DMS79 (cell line): ENCODE data around the gene KATNAL2.
"Not testable (repeated sequence)": the region's sequence is repeated elsewhere in the genome, so short reads cannot be mapped to it uniquely, and the experiment has no call there.

Experiments
- DNase-seq: peaks from one replicate; lab custom pipeline; 2025; lab: John Stamatoyannopoulos, UW

Gene KATNAL2

GRCh38 chr18:46939998-46940571 is 22.7 kb downstream of the KATNAL2 start:
- no peak for DNase-seq

- no peak for DNase-seq
Observed at GRCh38 chr18:46942646-46943045, 25.2 kb downstream of the KATNAL2 start.

DNA sequence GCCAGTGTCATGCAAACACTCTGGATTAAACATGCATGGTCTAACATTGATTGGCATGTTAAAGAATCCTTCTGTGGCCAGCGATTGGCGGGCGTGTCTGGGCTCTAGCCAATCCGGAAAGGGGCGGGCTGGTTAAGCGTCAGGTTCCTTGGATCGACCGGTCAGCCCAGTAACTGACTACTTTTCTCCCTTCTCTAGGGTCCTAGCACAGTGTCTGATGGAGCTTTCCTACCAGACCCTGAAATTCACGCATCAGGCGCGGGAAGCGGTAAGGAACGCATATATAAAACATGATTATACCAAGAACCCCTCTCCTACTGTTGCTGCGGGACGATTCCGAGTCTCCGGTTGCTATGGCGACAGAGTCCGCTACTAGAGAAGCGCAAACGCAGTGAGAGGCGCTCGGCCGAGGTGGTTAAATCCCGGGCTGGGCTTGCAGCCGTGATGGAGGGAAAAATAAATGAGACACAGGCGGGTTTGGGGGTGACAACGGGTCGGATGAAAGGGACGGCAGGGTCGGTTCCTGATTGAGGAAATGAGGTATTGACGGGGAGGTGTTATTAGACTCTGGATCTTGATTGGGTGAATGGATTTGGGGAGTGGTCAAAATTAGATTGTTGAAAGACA is 29.4 kb downstream of the KATNAL2 start:
- DNase-seq = peak; percentile 82

DNA sequence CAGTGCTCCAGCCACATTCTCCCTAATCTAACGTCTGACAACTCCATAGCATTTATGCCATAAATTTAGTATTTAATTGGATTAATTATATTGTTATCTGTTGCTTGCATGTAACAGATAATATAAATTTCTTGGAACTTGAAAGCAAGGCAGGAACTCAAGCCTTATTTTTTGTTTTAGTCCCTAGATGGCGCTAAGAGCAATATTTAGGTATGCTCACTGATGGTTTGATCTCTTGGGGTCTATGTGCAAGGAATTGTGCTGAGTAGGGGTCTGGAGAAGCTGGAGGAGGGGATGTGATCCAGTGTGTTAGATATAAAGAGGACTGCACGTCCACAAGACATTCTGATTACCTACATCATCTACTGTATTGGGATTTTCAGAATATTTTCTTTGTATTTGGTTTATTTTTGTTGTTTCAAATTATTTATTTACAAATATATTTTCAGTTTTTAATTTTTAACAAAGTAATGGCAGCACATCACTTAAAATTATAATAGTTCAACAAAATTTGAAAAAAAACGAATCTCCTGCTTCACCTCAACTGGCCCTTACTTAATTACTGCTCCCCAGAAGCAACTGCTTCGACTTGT is 32.8 kb downstream of the KATNAL2 start:
- no peak for DNase-seq

- no peak for DNase-seq
Observed at GRCh38 chr18:46953195-46953594, 35.8 kb downstream of the KATNAL2 start.

DNA sequence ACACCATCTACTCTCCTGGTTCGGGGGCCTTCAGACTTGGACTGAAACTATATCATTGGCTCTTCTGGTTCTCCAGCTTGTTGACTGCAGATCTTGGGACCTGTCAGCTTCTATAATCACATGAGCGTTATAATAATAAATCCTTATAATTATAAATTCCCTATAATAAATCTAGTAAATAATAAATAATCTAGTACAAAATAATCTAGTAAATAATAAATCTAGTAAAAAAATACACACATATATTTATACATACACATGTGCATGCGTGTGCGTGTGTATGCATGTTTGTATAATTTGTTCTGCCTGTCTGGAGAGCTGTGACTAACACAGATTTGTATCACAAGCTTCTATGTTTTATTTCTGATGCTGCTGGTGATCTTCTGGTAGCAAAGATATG is 40.8 kb downstream of the KATNAL2 start:
- DNase-seq = no peak

DNA sequence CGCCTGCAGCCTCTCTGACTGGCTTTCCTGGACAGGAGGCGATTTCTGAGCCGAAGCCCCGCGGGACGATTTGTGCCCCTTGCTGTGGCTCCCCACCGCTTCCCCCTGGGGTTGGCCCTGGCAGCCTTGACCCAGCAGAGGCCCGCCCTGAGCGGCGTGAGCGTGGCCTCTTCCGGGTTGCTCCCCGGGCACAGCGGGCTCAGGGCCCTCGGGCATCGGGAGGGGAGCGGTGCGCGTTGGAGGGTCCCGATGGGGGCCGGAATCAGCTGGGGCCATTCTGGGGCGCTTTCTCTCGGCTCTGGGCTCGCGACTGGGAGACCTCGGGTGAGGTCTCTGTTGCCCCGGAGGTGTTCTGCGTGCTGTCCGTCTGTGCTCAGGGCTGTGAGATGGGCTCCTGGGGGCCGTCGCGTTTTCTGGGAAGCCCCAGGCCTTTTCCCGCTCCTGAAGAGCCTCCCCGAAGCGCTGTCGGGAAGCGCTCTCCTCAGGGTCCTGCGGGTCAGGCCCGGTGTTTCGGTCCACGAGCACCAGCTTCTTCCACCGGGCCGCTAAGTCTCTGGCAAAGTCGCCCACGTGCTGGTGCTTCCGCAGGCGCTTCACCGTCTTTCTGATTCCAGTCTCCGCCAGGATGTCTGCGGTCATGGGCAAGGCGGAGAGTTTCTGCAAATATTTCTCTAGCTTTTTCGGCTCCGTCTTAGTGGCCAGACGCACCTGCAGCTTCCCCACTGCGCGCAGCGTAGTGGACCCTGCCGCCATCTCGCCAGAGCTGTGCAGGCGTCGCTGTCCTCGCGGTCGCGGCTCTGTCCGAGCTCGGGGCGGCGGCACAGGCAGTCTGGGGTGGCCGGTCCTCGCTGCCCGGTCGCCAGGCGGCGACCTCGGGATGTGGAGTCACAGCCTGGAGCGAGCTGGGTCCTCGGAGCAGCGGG is 46.5 kb downstream of the KATNAL2 start:
- not testable (repeated sequence) for DNase-seq

- not testable (repeated sequence) for DNase-seq
Observed at GRCh38 chr18:46964579-46965293, 47.3 kb downstream of the KATNAL2 start.

- DNase-seq = not testable (repeated sequence)
Observed at GRCh38 chr18:46966266-46966665, 48.9 kb downstream of the KATNAL2 start.

GRCh38 chr18:46969551-46969950 is 52.1 kb downstream of the KATNAL2 start:
- not testable (repeated sequence) for DNase-seq

DNA sequence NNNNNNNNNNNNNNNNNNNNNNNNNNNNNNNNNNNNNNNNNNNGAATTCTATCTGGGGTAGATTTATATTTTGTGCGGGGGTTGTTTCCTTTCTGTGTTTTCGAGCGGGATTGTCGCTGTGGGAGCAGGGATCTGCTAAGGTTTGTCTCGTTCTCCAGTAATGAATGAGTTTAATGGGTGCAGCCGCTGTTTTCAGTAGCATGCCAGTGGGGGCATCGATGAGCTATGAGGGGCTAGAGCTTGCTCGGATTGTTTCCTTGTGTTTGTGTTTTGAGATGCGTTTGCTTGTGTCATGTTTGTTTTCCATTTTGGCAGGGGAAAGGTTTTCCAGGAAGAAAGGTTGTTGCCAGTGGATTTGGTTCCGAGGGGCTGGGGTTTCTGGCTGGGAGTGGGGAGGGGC is 102.5 kb downstream of the KATNAL2 start:
- not testable (repeated sequence) for DNase-seq

- DNase-seq = not testable (repeated sequence)
Observed at GRCh38 chr18:47020757-47021156, 103.4 kb downstream of the KATNAL2 start.

DNA sequence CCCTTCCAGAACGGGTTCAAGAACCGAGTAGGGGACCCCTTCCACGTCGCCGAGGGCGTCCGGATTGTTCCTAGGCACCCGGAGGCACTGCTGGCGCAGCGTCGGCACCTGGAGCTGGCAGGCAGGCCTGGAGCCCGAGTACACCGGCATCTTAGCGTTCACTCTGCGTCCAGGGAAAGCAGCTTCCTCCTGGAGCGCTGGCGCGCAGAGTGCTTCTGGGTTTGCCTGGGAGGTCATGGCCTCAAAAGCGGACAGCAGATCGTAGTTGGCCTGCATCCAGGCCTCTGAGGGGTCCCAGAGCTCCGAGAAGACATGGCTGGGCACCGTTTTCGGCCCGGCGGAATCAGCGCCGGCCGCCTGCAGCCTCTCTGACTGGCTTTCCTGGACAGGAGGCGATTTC is 105.4 kb downstream of the KATNAL2 start:
- DNase-seq = not testable (repeated sequence)

DNA sequence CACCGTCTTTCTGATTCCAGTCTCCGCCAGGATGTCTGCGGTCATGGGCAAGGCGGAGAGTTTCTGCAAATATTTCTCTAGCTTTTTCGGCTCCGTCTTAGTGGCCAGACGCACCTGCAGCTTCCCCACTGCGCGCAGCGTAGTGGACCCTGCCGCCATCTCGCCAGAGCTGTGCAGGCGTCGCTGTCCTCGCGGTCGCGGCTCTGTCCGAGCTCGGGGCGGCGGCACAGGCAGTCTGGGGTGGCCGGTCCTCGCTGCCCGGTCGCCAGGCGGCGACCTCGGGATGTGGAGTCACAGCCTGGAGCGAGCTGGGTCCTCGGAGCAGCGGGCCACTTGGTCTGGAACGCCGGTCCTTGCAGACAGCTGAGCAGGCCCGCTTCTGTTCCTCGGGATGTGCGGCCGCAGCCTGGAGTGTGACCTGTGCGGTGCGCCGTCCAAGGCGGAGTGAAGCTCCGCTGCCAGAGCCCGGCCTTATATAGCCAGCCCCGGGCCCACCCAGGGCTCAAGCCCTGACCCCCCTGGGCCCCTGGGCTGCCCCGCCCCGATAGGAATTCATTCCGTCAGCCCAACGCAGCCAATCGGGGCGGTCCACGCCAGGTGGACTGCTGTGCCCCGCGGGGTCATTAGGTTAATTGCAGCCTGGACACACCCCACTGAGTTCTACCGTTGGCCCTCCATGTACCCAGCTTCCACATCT is 106.5 kb downstream of the KATNAL2 start:
- not testable (repeated sequence) for DNase-seq

DNA sequence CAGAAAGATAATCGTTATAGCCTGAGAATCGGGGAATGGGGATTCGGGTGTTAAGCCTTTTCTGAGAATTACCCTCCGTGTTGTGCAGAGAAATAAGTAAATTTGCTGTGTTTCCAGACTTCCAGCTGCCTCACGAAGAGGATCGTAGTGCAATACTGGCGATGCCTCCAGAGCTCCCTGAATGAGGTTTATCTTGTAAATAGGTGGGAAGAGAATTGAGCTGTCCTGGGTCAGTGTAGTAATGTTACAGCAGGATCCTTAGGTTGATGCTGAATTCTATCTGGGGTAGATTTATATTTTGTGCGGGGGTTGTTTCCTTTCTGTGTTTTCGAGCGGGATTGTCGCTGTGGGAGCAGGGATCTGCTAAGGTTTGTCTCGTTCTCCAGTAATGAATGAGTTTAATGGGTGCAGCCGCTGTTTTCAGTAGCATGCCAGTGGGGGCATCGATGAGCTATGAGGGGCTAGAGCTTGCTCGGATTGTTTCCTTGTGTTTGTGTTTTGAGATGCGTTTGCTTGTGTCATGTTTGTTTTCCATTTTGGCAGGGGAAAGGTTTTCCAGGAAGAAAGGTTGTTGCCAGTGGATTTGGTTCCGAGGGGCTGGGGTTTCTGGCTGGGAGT is 108.3 kb downstream of the KATNAL2 start:
- not testable (repeated sequence) for DNase-seq

DNA sequence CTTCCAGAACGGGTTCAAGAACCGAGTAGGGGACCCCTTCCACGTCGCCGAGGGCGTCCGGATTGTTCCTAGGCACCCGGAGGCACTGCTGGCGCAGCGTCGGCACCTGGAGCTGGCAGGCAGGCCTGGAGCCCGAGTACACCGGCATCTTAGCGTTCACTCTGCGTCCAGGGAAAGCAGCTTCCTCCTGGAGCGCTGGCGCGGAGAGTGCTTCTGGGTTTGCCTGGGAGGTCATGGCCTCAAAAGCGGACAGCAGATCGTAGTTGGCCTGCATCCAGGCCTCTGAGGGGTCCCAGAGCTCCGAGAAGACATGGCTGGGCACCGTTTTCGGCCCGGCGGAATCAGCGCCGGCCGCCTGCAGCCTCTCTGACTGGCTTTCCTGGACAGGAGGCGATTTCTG is 111.3 kb downstream of the KATNAL2 start:
- not testable (repeated sequence) for DNase-seq

DNA sequence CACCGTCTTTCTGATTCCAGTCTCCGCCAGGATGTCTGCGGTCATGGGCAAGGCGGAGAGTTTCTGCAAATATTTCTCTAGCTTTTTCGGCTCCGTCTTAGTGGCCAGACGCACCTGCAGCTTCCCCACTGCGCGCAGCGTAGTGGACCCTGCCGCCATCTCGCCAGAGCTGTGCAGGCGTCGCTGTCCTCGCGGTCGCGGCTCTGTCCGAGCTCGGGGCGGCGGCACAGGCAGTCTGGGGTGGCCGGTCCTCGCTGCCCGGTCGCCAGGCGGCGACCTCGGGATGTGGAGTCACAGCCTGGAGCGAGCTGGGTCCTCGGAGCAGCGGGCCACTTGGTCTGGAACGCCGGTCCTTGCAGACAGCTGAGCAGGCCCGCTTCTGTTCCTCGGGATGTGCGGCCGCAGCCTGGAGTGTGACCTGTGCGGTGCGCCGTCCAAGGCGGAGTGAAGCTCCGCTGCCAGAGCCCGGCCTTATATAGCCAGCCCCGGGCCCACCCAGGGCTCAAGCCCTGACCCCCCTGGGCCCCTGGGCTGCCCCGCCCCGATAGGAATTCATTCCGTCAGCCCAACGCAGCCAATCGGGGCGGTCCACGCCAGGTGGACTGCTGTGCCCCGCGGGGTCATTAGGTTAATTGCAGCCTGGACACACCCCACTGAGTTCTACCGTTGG is 112.4 kb downstream of the KATNAL2 start:
- not testable (repeated sequence) for DNase-seq

DNA sequence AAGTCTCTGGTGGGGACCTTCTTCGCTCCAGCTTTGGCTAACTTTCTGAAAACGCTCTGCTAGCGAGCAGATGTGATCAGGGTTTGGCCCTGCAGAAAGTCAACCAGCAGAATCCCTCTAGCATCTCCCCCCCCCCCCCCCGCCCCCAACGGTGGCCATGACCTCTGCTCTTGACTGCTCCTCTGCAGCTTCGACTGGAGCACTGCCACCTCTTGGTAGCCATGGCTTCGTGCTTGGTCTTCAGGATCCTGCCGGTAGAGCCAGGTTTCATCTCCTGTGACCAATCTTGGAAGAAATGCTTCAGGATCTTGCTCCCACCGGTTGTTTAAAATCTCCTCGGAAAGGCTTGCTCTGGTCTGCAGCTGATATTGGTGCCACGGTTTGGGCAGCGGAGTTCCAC is 113.5 kb downstream of the KATNAL2 start:
- DNase-seq = not testable (repeated sequence)

GRCh38 chr18:47032945-47033344 is 115.5 kb downstream of the KATNAL2 start:
- no peak for DNase-seq

DNA sequence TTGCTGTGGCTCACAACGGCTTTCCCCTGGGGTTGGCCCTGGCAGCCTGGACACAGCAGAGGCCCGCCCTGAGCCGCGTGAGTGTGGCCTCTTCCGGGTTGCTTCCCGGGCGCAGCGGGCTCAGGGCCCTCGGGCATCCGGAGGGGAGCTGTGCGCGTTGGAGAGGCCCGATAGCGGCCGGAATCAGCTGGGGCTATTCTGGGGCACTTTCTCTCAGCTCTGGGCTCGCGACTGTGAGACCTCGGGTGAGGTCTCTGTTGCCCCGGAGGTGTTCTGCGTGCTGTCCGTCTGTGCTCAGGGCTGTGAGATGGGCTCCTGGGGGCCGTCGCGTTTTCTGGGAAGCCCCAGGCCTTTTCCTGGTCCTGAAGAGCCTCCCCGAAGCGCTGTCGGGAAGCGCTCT is 117.2 kb downstream of the KATNAL2 start:
- not testable (repeated sequence) for DNase-seq
